ENCODE data around the gene SH3GL1.
"Not testable (repeated sequence)": the region's sequence is repeated elsewhere in the genome, so short reads cannot be mapped to it uniquely, and the experiment has no call there.

Gene SH3GL1

GRCh38 chr19:4362101-4362828, 38.1 kb downstream of the SH3GL1 start:
- no peak for DNase-seq

DNA sequence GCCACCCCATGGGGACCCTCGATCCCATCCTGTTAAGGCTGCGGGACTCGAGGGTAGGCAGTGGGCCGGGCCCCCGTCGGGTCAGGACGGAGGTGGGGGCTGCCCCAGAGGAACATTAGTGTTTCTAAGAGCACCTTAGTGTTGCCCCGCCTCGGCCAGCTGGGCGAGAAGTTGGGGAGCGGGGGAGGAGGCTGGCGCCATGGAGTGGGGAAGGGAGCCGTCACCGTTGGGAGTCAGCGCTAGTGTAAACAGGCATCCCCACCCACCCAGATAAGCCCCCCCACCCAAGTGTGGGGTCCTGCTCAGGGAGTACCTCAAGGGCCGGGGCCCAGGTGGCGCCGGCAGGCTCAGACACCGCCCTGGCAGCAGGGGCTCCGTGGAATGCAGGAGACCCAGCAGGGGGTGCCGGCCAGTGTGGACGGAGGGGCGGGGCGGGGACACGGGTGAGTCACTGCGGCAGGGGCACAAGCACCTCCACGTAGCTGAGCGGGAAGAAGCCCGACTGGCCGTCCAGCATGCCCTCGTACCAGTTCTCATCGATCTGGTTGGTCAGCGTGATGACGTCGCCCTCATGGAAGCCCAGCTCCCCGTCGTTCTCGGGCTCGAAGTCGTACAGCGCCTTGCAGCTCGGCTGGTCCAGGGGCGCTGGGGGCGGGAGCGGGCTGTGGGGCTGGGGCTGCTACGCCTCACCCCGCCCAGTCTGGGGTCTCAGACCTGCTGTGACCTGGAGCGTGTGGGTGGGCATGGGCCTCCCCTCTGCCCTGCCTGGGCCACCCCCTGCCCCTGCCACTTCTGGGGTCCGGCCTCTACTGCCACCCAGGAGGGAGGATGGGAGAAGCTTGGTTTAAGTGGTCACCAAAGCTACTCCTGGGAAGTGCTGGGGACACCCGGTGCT, 38.9 kb downstream of the SH3GL1 start:
- no peak for DNase-seq

- DNase-seq, result no peak
These were observed 39.7 kb downstream of the SH3GL1 start for GRCh38 chr19:4360641-4361151.

- no peak for DNase-seq
These were observed 40.2 kb downstream of the SH3GL1 start for GRCh38 chr19:4360081-4360569.

DNA sequence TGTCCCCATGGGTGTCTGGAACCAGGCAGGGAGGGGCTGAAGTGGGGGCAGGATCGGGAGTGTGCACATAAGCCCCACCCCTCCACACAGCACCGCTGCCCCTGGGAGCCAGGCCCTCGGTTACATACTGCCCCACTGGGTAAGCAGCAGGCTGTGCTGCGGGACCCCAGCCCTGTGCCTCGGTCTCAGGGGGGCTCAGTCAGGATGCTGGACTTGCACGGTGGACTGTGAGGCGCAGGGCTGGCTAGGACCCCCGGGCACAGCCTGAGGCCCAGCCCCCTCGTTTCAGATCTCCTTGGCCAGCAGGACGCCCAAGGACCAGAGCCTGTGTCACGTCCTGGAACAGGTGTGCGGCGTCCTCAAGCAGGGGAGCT, 40.7 kb downstream of the SH3GL1 start:
- no peak for DNase-seq

GRCh38 chr19:4358709-4359626, 41.4 kb downstream of the SH3GL1 start:
- no peak for DNase-seq

GRCh38 chr19:4357921-4358326, 42.4 kb downstream of the SH3GL1 start:
- DNase-seq, result no peak

DNA sequence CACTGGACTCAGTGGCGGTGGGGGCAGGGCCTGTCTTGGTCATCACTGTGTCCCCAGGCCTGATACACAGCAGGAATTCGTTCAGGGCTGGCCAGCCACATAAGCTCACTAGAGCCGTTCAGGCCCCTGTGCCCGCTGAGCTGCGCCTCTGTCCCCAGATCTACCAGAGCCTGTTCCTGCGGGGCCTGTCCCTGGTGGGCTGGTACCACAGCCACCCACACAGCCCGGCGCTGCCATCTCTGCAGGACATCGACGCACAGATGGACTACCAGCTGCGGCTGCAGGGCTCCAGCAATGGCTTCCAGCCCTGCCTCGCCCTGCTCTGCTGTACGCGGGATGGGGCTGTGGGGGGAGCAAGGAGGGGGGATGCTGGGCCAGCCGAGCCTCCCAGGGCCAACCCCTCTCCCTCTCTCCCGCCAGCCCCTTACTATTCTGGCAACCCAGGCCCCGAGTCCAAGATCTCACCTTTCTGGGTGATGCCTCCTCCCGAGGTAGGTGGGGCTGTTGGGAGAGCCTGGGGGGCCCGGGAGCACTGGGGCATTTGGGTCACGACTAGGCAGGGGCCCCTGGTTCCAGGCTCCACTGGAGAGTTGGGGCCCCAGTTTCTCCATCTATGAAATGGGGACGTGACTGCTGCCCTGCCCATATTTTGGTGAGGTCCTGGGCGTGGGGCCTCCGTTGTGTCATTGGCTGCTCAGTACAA, 43.1 kb downstream of the SH3GL1 start:
- DNase-seq, result no peak

- no peak for DNase-seq
These were observed 45.5 kb downstream of the SH3GL1 start for GRCh38 chr19:4354897-4355296.

DNA sequence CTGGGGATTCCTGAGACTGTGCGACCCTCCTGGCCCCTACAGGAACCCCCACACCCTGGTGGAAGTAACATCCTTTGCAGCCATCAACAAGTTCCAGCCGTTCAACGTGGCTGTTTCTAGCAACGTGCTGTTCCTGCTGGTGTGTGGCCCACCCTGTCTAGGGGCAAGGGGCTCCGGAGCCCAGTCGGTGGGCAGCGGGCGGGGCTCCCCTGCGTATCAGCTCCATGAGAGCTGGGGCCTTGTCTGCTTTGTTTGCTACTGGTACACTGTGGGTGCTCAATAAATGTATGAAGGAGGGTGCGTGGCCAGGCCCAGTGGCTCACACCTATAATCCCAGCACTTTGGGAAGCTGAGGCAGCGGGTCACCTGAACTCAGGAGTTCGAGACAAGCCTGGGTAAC, 46.1 kb downstream of the SH3GL1 start:
- no peak for DNase-seq

DNA sequence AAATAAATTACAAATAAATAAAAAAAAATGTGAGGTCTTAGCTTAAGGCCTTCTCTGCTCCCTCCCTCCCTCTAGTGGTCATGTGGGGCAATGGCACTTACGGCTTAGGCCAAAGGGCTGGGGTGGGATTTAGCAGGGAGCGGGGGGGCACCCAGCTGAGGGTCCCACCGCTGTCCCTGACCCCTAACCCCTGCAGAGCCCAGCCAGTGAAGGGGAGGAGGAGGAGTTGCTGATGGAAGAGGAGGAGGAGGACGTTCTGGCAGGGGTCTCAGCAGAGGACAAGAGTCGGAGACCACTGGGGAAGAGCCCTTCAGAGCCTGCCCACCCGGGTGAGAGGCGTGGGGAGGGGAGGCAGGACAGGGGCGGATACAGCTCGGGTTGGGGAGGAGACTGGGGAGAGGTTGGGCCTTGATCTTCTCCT, 47.6 kb downstream of the SH3GL1 start:
- peak; percentile 19 for DNase-seq

DNA sequence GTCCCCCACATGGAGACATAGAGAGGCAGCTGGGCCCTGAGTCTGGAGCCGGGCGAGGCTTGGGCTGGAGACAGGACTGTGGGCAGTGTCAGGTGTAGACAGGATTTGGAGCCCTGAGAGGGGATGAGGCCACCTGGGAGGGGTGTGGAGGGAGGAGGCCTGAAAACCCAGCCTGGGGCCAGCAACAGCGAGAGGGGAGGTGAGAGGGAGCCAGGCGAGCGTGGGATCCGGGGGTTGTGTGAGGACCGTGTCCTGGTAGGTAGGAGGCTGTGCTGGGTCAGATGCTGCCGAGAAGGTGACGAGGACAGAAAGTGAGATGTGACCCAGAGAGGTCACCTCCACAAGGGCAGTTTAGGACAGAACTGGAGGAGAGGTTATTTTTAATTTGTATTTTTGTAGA, 49.6 kb downstream of the SH3GL1 start:
- DNase-seq, result no peak

DNA sequence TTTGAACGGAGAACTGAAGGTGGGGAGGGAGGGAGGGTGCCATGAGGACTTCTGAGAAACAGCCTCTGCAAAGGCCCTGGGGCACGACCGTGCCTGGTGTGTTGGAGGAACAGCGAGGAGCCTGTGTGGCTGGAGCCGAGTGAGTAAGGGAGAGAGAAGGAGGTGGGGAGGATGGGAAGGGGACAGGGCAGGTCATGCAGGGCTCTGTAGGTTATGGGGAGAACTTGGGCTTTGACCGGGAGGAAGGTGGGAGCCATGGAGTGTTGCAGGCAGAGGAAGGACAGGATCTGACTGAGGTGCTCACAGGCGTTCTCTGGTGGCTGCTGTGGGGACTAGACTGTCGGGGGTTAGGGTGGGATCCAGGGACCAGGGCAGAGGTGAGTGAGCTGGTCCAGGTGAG, 50.2 kb downstream of the SH3GL1 start:
- no peak for DNase-seq

DNA sequence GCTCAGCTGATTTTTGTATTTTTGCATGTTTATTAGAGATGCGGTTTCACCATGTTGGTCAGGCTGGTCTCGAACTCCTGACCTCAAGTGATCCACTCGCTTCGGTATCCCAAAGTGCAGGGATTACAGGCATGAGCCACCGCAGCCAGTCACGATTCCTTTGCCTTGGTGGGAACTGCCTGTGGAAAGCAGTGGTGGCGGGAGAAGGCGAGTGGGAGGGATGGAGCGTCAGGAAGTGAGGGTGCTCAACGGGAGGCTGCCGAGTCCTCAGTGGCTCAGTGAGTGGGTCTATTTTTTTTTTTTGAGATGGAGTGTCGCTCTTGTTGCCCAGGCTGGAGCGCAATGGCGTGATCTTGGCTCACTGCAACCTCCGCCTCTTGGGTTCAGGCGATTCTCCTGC, 51.1 kb downstream of the SH3GL1 start:
- not testable (repeated sequence) for DNase-seq

DNA sequence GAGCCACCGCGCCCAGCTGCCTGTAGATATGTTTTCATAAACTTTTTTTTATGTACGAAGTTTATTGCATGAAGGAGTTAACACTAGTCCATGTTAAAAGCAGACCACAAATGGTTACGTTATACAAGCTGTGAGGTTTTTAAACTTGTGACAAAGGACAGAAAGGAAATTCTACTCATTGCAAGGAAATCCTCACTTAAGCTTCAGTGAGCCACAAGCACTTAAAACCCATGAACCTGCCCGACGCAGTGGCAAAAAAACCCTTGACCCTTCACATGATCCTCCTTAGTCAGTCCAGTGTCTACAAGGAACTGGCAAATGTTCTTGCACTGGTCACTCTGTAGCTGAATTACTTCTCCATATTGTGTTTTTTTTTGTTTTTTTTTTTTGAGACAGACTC, 52.8 kb downstream of the SH3GL1 start:
- DNase-seq, result no peak

DNA sequence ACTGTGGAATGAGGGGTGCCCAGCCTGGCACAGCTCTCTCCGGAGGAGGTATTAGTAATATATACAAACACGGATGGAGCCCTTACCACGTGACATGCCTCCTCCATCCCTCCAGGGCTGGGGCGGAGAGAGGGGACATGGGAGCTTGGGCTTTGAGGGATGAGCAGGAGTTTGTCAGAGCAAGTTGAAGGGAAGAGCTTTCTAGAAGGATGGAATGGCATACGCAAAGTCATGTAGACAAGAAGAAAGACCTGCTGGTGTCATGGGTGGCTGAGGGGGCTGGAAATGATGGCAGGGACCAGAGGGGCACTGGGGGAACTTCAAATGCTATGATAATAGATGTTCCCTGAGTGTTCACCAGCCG, 54.3 kb downstream of the SH3GL1 start:
- DNase-seq, result no peak

GRCh38 chr19:4345342-4346019, 54.9 kb downstream of the SH3GL1 start:
- DNase-seq, result no peak

GRCh38 chr19:4343370-4344307, 56.7 kb downstream of the SH3GL1 start, which contains the start of gene MPND:
Gene MPND (plus strand): TSS chr19:4343562. CDS start chr19:4343594, 32 bp downstream.
- peak; percentile 44 for DNase-seq

GRCh38 chr19:4342615-4343369, 57.6 kb downstream of the SH3GL1 start:
- peak; percentile 99 for DNase-seq

GRCh38 chr19:4342314-4342614, 58.1 kb downstream of the SH3GL1 start:
- no peak for DNase-seq
